DND-41 (cell line): ENCODE measurements around the gene SAXO1.

Source experiments
- ATAC-seq: fragments of 200-7000 bp; cut with Tn5 transposase; 3 replicates; pipeline ENCODE4 v1.9.1; 2021; ENCODE audit warnings: low read depth; ENCODE audit not compliant: insufficient read depth
- DNase-seq: peaks from one replicate; pipeline ENCODE4 v3.0.0-alpha.2; 2020
- H2AFZ ChIP-seq: 2 replicates; pipeline ENCODE4 v1.6.0; 2012; ENCODE audit warnings: low read depth, low read length
- H3K27ac ChIP-seq: 2 replicates; pipeline ENCODE4 v1.5.1; 2012; ENCODE audit warnings: low read length, inconsistent platforms
- H3K27me3 ChIP-seq: fragments of 200-600 bp; sonication (generic); 2 replicates; pipeline ENCODE4 v1.6.0; 2012; ENCODE audit warnings: low read length, mild to moderate bottlenecking, inconsistent platforms; ENCODE audit not compliant: insufficient read depth, poor library complexity
- H3K36me3 ChIP-seq: 2 replicates; pipeline ENCODE4 v1.5.1; 2012; ENCODE audit warnings: low read length, inconsistent platforms; ENCODE audit not compliant: insufficient read depth
- H3K4me1 ChIP-seq: 2 replicates; pipeline ENCODE4 v1.5.1; 2012; ENCODE audit warnings: mild to moderate bottlenecking, low read length; ENCODE audit not compliant: insufficient read depth
- H3K4me2 ChIP-seq: 2 replicates; pipeline ENCODE4 v1.6.0; 2012; ENCODE audit warnings: mild to moderate bottlenecking, moderate library complexity, low read length, inconsistent platforms; ENCODE audit not compliant: insufficient read depth
- H3K4me3 ChIP-seq, 2 experiments: fragments of 200-600 bp in 1 of 2; shearing (Covaris generic) in 1 of 2; 2 replicates each; pipeline ENCODE4 v1.5.1; 2012 to 2016; ENCODE audit warnings: inconsistent platforms in 2 of 2, low read length in 2 of 2, mild to moderate bottlenecking in 2 of 2, low read depth in 1 of 2, moderate library complexity in 1 of 2
- H3K79me2 ChIP-seq: 2 replicates; pipeline ENCODE4 v1.6.0; 2012; ENCODE audit warnings: low read length, inconsistent platforms; ENCODE audit not compliant: insufficient read depth
- H3K9ac ChIP-seq: 2 replicates; pipeline ENCODE4 v1.6.0; 2012; ENCODE audit warnings: low read depth, mild to moderate bottlenecking, inconsistent platforms, low read length, moderate library complexity
- H3K9me3 ChIP-seq: 2 replicates; pipeline ENCODE4 v1.5.1; 2012; ENCODE audit warnings: low read length, moderate library complexity, mild to moderate bottlenecking, inconsistent platforms; ENCODE audit not compliant: insufficient read depth, severe bottlenecking
- H4K20me1 ChIP-seq: 2 replicates; pipeline ENCODE4 v1.6.0; 2012; ENCODE audit warnings: low read length; ENCODE audit not compliant: insufficient read depth
- EZH2 ChIP-seq: IDR thresholded peaks from 3 replicates; pipeline ENCODE4 v1.6.1; 2012; ENCODE audit warnings: borderline replicate concordance, low read depth, mild to moderate bottlenecking, moderate library complexity, low read length, inconsistent platforms; ENCODE audit not compliant: severe bottlenecking
- TF ChIP-seq, protein P1 (sequence below): IDR thresholded peaks from 2 replicates; pipeline ENCODE4 v1.5.1; 2012; ENCODE audit warnings: borderline replicate concordance, low read length, moderate library complexity, mild to moderate bottlenecking; ENCODE audit not compliant: poor library complexity, severe bottlenecking; ENCODE audit errors: extremely low read depth

SAXO1 gene

GRCh38 chr9:18982262-18982620 lies 50.8 kb downstream of the SAXO1 start:
- Histone ChIP-seq H2AFZ (no peak overlapping the region), H4K20me1 (no peaks in the 10 kb centered on the region), H3K79me2 (no peaks in the 10 kb centered on the region), H3K4me1 (peaks cover under 1% of the 10 kb centered on the region), H3K4me2 (no peak overlapping the region), H3K36me3 (no peaks in the 10 kb centered on the region), H3K27me3 (peaks cover 6% of the 10 kb centered on the region), H3K27ac (no peak overlapping the region), H3K9me3 (no peaks in the 10 kb centered on the region), H3K4me3 (no peak overlapping the region), H3K9ac (no peak overlapping the region)
- no peak for TF ChIP-seq EZH2
- TF ChIP-seq, protein P1, sequence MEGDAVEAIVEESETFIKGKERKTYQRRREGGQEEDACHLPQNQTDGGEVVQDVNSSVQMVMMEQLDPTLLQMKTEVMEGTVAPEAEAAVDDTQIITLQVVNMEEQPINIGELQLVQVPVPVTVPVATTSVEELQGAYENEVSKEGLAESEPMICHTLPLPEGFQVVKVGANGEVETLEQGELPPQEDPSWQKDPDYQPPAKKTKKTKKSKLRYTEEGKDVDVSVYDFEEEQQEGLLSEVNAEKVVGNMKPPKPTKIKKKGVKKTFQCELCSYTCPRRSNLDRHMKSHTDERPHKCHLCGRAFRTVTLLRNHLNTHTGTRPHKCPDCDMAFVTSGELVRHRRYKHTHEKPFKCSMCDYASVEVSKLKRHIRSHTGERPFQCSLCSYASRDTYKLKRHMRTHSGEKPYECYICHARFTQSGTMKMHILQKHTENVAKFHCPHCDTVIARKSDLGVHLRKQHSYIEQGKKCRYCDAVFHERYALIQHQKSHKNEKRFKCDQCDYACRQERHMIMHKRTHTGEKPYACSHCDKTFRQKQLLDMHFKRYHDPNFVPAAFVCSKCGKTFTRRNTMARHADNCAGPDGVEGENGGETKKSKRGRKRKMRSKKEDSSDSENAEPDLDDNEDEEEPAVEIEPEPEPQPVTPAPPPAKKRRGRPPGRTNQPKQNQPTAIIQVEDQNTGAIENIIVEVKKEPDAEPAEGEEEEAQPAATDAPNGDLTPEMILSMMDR: no peak
- no peak for ATAC-seq
- DNase-seq: no peak

DNA sequence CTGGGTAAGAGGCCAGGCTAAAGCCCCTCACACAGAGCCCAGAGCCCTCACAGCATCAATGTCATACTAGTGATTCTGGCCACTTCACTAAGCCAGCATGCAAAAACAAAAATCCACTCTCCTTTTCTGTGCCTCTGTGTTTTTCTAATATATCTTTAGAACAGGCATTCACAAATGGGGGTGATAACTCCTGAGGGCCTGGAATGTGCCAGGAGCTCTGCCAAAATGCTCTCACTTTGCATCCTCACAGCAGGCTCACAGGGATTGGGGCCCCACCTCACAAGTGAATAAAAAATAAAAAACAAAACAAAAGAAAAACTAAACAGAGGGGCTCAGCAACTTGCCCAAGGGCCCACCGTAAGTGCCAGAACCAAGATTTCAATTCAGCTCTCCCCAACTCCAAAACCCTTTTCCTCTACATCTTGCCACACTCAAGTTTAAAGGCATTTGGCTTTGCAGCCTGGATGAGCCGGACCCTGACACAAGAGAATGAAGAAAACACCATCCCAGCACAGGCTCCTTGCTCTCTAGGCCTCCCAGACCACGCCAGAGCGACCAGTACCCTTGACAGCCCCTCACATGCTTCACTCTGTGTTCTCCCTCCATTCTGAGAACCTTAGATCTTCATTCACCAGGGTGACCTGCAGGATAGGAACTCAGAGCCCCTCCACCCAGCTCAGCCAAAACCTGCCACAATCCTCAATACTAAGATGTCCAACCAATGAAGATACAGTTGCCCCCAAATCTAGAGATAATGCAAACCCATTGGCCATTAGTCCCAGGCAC lies 51.3 kb downstream of the SAXO1 start:
- Histone ChIP-seq H3K27ac (no peak overlapping the region), H3K36me3 (no peaks in the 10 kb centered on the region), H3K4me3 (no peak overlapping the region), H3K9me3 (no peaks in the 10 kb centered on the region), H4K20me1 (no peaks in the 10 kb centered on the region), H3K4me1 (peaks cover 7% of the 10 kb centered on the region), H3K79me2 (no peaks in the 10 kb centered on the region), H2AFZ (no peak overlapping the region), H3K27me3 (peaks cover 6% of the 10 kb centered on the region), H3K9ac (no peak overlapping the region), H3K4me2 (no peak overlapping the region)
- ATAC-seq (no peak), DNase-seq (no peak)
- TF ChIP-seq EZH2: no peak
- TF ChIP-seq, protein P1: no peak

GRCh38 chr9:18980189-18980588 lies 52.8 kb downstream of the SAXO1 start:
- Histone ChIP-seq H3K9me3 (no peaks in the 10 kb centered on the region), H3K79me2 (no peaks in the 10 kb centered on the region), H3K4me2 (no peak overlapping the region), H3K27me3 (peaks cover 6% of the 10 kb centered on the region), H2AFZ (no peak overlapping the region), H3K27ac (no peak overlapping the region), H3K4me3 (no peak overlapping the region), H3K4me1 (peaks cover 12% of the 10 kb centered on the region), H4K20me1 (no peaks in the 10 kb centered on the region), H3K9ac (no peak overlapping the region), H3K36me3 (no peaks in the 10 kb centered on the region)
- no peak for TF ChIP-seq EZH2
- TF ChIP-seq, protein P1: no peak
- ATAC-seq (no peak), DNase-seq (no peak)

DNA sequence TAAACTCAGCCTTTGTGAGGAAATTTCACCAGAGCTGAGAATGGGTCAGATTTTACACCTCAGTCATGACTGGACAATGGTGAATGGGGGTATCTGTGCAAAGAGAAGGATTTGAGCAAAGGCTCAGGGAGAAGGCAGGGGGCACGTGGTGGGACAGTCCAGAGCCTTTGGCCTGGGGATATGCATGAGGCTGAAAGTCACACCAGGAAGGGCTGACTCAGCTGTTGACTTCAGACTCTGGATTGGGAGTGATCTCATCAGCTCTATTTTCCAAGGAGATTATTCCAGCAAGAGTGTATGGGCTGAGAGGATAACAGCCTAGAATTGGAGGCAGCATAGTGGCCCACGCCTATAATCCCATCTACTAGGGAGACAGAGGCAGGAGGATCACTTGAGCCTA lies 53.6 kb downstream of the SAXO1 start:
- H3K9ac ChIP-seq: no peak overlapping the region
- H3K79me2 ChIP-seq: no peaks in the 10 kb centered on the region
- H3K9me3 ChIP-seq: no peaks in the 10 kb centered on the region
- H3K4me3 ChIP-seq: no peak overlapping the region
- peaks cover 12% of the 10 kb centered on the region for H3K4me1 ChIP-seq
- H3K27me3 ChIP-seq: peaks cover 7% of the 10 kb centered on the region
- TF ChIP-seq, protein P1: no peak
- no peak for TF ChIP-seq EZH2
- no peak overlapping the region for H2AFZ ChIP-seq
- no peaks in the 10 kb centered on the region for H4K20me1 ChIP-seq
- H3K27ac ChIP-seq: no peak overlapping the region
- no peak overlapping the region for H3K4me2 ChIP-seq
- no peak for ATAC-seq
- no peak for DNase-seq
- no peaks in the 10 kb centered on the region for H3K36me3 ChIP-seq
